Right lung (tissue), 5 donors: ENCODE measurements around the gene TBC1D22A. TPM values are rescaled to one million over a fixed set of nuclear protein-coding genes. Genes with fewer than 3 reads are reported as not detected.
"Not testable (repeated sequence)": the region's sequence is repeated elsewhere in the genome, so short reads cannot be mapped to it uniquely, and the experiment has no call there.

Experiments used
- DNase-seq, 2 donors: peaks; one replicate each; pipeline ENCODE4 v3.0.0-alpha.2; 2013
- polyA plus RNA-seq, 5 donors: library from polyadenylated mRNA; unstranded; fragments of 120-200 nt; gene quantifications; one replicate each; pipeline versions ENCODE4 v1.2.1 to v1.2.3, GENCODE V29; 2013; ENCODE audit warnings: inconsistent platforms in 1 of 5, low replicate concordance in 1 of 5; ENCODE audit not compliant: insufficient read length in 5 of 5, insufficient read depth in 1 of 5

Gene TBC1D22A
- polyA plus RNA-seq, 5 donors = 13.9 to 17.6 (median 16.2) TPM

GRCh38 chr22:47133061-47133969 is 370.9 kb downstream of the TBC1D22A start:
- DNase-seq = peak in 1 of 2 donors; percentile 12

DNA sequence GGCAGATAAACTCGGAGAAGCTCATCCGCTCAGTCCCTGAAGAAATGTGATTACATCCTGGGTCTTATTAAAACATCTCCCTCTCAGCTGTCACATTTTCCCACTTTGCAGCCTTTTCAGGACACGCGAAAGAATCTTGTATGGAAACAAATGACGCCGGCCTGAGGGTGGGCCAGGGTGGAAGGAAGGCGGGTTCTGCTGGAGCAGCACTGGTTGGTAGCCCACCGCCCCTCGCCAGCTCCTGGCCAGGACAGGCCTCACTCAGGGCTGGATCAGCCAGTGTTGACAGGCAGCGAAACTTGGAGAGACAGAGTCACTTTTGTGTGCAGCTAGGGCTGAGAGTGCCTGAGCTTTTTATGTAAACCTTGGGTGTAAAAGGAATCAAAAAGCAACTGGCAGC is 371.8 kb downstream of the TBC1D22A start:
- no peak for DNase-seq

GRCh38 chr22:47135338-47135737 is 372.9 kb downstream of the TBC1D22A start:
- DNase-seq = no peak

DNA sequence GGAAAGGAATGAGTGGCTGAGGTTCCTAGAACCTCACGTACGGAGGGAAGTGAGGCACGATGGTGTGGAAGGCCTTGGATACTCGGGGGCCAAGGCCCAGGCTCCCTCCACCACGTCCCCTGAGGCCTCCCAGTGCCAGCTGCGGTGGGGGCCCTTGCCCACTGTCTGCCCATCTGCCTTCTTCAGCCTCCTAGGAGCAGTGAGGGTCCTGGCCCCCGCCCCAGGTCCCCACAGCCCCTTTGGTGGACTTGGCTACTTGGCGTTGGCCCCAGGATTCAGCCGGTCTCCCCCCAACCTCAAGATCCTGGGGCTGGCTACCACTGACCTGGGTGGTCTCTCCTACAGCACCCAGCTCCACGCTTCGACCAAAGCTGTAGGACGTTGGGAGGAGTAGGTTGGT is 373.6 kb downstream of the TBC1D22A start:
- DNase-seq = no peak

- DNase-seq = no peak
These were observed 374.2 kb downstream of the TBC1D22A start for GRCh38 chr22:47136671-47137070.

- no peak for DNase-seq
These were observed 376.8 kb downstream of the TBC1D22A start for GRCh38 chr22:47139013-47139789.

GRCh38 chr22:47139790-47140119 is 377.3 kb downstream of the TBC1D22A start:
- DNase-seq = no peak

- DNase-seq = not testable (repeated sequence)
These were observed 378.5 kb downstream of the TBC1D22A start for GRCh38 chr22:47140975-47141374.

DNA sequence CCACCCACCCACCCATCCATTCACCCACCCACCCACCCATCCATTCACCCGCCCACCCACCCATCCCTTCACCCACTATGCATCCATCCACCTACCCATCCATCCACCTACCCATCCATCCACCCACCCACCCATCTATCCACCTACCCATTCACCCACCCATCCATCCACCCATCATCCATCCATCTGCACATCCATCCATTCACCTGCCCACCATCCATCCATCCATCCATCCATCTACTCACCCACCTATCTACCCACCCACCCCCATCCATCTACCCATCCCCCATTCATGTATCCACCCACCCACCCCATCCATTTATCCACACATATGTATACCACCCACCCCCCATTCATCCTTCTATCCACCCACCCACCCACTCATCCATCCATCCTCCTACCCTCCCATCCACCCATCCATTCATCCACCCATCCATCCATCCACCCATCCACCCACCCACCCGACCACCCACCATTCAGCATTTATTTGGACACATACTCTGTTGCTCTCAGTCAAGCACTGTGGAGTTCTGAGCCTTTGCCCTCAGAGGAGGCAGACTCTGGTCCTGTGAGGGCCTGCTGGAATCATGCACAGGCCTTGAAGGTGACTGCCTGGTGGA is 380.1 kb downstream of the TBC1D22A start:
- no peak for DNase-seq

DNA sequence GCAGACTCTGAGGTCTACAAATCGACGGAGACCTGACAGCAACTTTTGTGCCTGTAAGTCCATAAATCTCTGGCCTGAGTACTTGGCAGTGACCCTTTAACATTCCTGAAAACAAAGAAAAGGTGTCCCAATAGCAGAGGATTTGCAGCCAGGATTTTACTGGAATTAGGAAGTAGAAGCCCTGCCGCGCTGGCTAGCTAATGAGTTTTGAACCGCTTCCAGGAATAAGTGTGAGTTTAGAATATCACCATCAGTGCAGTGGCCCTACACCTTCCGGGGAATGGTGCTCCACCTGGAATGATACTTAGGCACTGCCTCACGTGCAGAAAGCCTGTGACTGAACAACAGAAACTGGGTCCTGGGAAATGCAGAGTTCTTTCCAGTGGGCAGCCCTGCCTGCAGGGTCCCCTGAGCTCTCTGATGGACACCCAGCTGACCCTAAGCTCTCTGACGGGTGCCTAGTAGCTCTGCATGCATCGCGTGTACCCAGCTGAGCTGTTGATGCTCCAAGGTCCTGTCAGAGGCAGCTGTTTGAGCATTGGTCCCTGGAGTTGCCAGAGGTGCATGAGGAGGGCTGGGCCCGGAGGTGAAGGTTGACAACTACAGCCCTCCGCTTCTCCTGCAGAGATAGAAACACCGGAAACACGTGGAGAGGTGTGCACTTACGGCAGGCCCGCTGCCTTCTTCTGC is 380.9 kb downstream of the TBC1D22A start:
- no peak for DNase-seq

DNA sequence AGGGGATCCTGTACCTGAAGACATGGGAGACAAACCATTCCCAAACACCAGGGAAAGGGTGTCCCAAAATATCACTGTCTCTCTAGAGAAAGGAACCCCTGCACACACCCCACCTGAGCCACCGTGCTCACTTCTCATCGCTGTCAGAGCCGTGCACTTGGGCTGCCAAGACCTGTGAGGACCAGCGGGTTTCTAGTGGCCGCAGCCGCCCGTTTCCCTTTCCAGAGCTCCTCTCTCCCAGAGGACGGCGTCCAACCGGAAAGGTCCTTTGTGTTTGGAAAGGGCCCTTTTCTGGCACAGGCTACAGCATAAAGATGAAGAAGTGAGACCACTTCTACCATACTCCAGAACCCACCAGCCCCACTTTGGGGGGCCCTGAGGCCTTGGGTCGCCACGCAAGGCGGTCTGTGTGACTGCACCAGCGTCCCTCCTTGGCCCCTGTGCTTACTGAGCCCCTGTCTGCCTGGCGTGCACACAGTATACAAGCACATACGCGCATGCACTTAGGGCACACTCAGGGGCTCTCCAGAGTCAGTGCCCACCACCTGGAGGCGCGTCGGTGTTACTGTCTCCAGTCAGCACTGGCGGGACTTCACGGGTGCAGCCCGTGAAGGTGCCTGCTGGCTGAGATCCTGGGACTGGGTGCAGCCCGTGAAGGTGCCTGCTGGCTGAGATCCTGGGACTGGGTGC is 381.8 kb downstream of the TBC1D22A start:
- no peak for DNase-seq

DNA sequence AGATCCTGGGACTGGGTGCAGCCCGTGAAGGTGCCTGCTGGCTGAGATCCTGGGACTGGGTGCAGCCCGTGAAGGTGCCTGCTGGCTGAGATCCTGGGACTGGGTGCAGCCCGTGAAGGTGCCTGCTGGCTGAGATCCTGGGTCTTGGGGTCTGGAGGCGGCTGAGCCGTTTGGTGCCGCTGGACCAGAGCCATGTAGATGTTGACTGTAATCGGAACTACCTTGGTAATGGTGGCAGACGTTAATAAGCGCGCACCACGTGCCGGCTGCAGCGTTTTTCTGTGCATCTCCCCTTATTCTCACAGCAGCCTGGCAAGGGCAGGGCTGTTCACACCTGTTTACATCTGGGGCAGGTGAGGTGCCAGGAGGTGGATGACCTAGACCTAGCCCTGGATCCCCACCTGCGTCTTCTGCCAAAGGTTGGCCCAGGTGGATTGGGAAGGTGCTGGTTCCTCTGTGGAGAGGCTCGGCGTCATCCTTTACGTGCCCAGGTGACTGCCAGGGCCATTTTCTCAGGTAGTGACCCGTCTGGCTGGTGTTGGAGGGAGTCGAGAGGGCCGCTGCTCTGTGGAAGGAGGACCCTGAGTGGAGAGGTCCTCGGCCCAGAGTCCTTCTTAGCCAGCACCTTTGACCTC is 382.5 kb downstream of the TBC1D22A start:
- DNase-seq = no peak

DNA sequence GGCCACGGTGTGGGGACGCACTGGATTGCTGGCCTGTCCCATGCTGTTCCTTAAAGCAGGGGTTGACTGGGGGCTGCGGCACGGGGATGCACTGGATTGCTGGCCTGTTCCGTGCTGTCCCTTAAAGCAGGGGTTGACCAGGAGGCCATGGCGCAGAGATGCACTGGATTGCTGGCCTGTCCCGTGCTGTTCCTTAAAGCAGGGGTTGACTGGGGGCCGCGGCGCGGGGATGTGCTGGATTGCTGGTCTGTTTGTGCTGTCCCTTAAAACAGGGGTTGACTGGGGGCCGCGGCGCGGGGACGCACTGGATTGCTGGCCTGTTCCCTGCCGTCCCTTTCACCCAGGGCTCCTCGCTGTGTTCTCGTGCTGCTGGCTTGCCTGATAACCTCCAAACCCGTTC is 383.4 kb downstream of the TBC1D22A start:
- no peak for DNase-seq

DNA sequence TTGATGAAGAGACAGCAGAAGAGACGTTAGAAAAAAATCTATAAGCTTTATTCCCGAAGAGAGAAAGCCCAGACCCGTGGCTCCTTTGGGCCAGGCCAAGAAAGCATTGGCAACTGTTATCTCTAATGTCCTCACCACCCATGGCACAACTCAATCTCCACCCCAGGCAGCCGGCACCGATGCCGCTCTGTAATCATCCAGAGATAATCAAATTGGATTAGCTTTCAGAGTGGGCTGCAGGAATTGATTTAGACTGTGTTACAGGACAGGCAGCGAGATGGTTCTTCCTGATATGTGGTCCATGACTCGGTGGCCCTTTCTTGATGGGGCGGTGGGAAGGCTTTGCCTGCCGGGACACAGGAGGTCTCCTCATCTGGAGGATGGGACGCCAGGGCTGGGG is 383.9 kb downstream of the TBC1D22A start:
- no peak for DNase-seq

DNA sequence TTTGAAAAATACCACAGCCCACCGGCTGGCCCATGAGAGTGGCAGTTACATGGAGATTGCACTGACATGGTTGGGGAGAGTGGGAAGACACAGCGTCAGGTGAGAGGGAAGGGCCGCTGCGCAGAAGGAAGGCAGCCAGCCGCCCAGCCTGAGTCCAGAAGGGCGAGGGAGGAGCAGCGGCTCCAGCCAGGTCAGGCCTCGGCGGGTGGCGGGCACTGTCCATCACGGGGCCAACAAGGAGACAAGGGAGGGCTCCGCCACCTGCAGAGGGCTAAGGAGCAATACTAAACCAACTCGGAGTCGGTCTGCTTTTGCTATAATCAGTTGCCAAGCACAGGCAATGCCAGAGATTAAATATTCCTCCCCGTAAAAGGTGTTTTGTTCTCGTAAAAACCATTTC is 384.5 kb downstream of the TBC1D22A start:
- DNase-seq = no peak

DNA sequence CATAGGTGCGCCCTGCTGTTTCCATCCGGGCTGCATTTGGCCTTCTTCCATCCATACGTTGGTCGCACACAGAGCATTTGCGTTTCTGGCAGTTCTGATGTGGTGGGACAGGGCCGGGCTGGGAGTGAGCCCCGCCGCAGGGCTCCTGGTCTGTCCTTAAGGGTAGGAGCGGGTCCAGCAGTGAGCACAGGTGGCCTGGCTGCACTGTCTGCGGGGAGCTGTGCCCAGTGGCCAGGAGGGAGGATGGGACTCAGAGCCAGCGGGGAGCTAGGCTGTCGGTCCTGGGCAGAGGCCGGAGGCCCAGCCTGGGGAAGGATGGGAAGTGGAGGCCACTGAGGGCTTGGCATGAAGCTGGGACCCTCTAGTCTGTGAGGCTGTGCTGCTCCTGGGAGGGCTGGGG is 385.1 kb downstream of the TBC1D22A start:
- DNase-seq = no peak

- no peak for DNase-seq
These were observed 386.1 kb downstream of the TBC1D22A start for GRCh38 chr22:47148510-47148909.

- no peak for DNase-seq
These were observed 386.7 kb downstream of the TBC1D22A start for GRCh38 chr22:47148956-47149728.

- no peak for DNase-seq
These were observed 387.5 kb downstream of the TBC1D22A start for GRCh38 chr22:47149976-47150375.

GRCh38 chr22:47150426-47150825 is 388.0 kb downstream of the TBC1D22A start:
- no peak for DNase-seq
